A204.1 (cell line): ENCODE measurements around the gene SBF2.

Experiments used
- FAIRE-seq: peaks from 2 replicates; lab custom pipeline; 2012; peaks lifted over from hg19 to GRCh38; lab: Jason Lieb, UNC

Gene SBF2

GRCh38 chr11:9840460-9841004, 453.5 kb downstream of the SBF2 start:
- no peak for FAIRE-seq

- no peak for FAIRE-seq
Observed at GRCh38 chr11:9839550-9839949, 454.5 kb downstream of the SBF2 start.

- FAIRE-seq, result no peak
Observed at GRCh38 chr11:9838961-9839360, 455.1 kb downstream of the SBF2 start.

- FAIRE-seq, result peak; percentile 34
Observed at GRCh38 chr11:9838229-9838628, 455.8 kb downstream of the SBF2 start.

- FAIRE-seq, result no peak
Observed at GRCh38 chr11:9834291-9834690, 459.7 kb downstream of the SBF2 start.

GRCh38 chr11:9831122-9831521, 462.9 kb downstream of the SBF2 start:
- FAIRE-seq, result no peak

- FAIRE-seq, result no peak
Observed at GRCh38 chr11:9827708-9828107, 466.3 kb downstream of the SBF2 start.

- FAIRE-seq, result no peak
Observed at GRCh38 chr11:9826390-9826789, 467.6 kb downstream of the SBF2 start.

GRCh38 chr11:9825895-9826294, 468.1 kb downstream of the SBF2 start:
- FAIRE-seq, result no peak

- peak; percentile 77 for FAIRE-seq
Observed at GRCh38 chr11:9825315-9825714, 468.7 kb downstream of the SBF2 start.

GRCh38 chr11:9823887-9824385, 470.1 kb downstream of the SBF2 start:
- no peak for FAIRE-seq

- no peak for FAIRE-seq
Observed at GRCh38 chr11:9823439-9823838, 470.6 kb downstream of the SBF2 start.

- peak; percentile 96 for FAIRE-seq
Observed at GRCh38 chr11:9821008-9821752, 472.8 kb downstream of the SBF2 start.

GRCh38 chr11:9820260-9820659, 473.8 kb downstream of the SBF2 start:
- peak; percentile 56 for FAIRE-seq

GRCh38 chr11:9817191-9817590, 476.8 kb downstream of the SBF2 start:
- no peak for FAIRE-seq

- FAIRE-seq, result no peak
Observed at GRCh38 chr11:9815486-9816136, 478.4 kb downstream of the SBF2 start.

GRCh38 chr11:9814108-9814507, 479.9 kb downstream of the SBF2 start:
- peak; percentile 64 for FAIRE-seq

GRCh38 chr11:9808943-9809342, 485.1 kb downstream of the SBF2 start:
- no peak for FAIRE-seq

GRCh38 chr11:9806946-9807687, 486.9 kb downstream of the SBF2 start:
- FAIRE-seq, result no peak

- no peak for FAIRE-seq
Observed at GRCh38 chr11:9804419-9804902, 489.6 kb downstream of the SBF2 start.

GRCh38 chr11:9803685-9804418, 490.2 kb downstream of the SBF2 start:
- FAIRE-seq, result no peak
